A549 treated with AZD2906 at 1 μM for 4 hours (cell line): ENCODE data around the gene PSG1. TPM values are rescaled to one million over a fixed set of nuclear protein-coding genes. Genes with fewer than 3 reads are reported as not detected.

ENCODE experiments used
- total RNA-seq: library from RNA; stranded (reverse); fragments of 200-300 nt; extraction: Qiagen RNA extraction; gene quantifications from 5 replicates; pipeline ENCODE4 v1.2.3, GENCODE V29; 2022

The PSG1 gene
- 0.16 to 0.40 TPM (median 0.21 TPM) in 5 replicates for total RNA-seq

GRCh38 chr19:42879613-42880012 lies at the start of gene PSG1:
Gene PSG1, minus strand, starts transcription at chr19:42879713. Its CDS starts 132 bp downstream, at chr19:42879581.

GRCh38 chr19:42917634-42918033 lies 38.1 kb upstream of the PSG1 start, which contains the start of gene PSG6:
Gene PSG6, minus strand, starts transcription at chr19:42917894. Its CDS starts 102 bp downstream, at chr19:42917792.

Other genes starting within 250 kb of the PSG1 start
- gene PSG3, start 139.2 kb downstream of the PSG1 start, total RNA-seq = 0.07 to 0.18 TPM (median 0.13 TPM) in 4 of 5 replicates, not detected in the other
- gene PSG8, start 114.0 kb downstream of the PSG1 start, total RNA-seq = 0.08 to 0.22 TPM (median 0.14 TPM) in 5 replicates
- 0.07 to 0.11 TPM in 2 of 5 replicates, not detected in the others for gene PSG6, start 38.2 kb upstream of the PSG1 start, total RNA-seq
- gene PSG7, start 57.5 kb upstream of the PSG1 start, total RNA-seq = 0.06 to 0.11 TPM (median 0.08 TPM) in 3 of 5 replicates, not detected in the others
- gene PSG11, start 146.8 kb upstream of the PSG1 start, total RNA-seq = not detected in 5 replicates
- 0.07 TPM in 1 of 5 replicates, not detected in the others for gene PSG2, start 203.0 kb upstream of the PSG1 start, total RNA-seq